GM23338 (cell line): ENCODE data around the gene STAT5B. TPM values are rescaled to one million over a fixed set of nuclear protein-coding genes. Genes with fewer than 3 reads are reported as not detected.

Experiments used
- ATAC-seq: fragments of 200-7000 bp; cut with Tn5 transposase; 3 replicates; pipeline ENCODE4 v1.9.1; 2020
- DNase-seq: peaks from one replicate; pipeline ENCODE4 v3.0.0-alpha.2; 2015; ENCODE audit warnings: low spot score
- H2AFZ ChIP-seq: fragments of 200-600 bp; sonication (generic); 2 replicates; pipeline ENCODE4 v1.8.0; 2016; ENCODE audit warnings: antibody characterized with exemption, mild to moderate bottlenecking, moderate library complexity
- H3F3A ChIP-seq: fragments of 200-600 bp; sonication (generic); replicated peaks from 2 replicates; pipeline ENCODE4 v1.8.0; 2017; ENCODE audit warnings: antibody characterized with exemption, mixed run types, low read depth
- H3K27ac ChIP-seq: fragments of 200-600 bp; sonication (generic); 2 replicates; pipeline ENCODE4 v1.6.1; 2016; ENCODE audit warnings: low read depth
- H3K27me3 ChIP-seq: fragments of 200-600 bp; sonication (generic); 2 replicates; pipeline ENCODE4 v1.8.0; 2016; ENCODE audit warnings: mild to moderate bottlenecking, mixed run types, moderate library complexity; ENCODE audit not compliant: insufficient read depth
- H3K36me3 ChIP-seq: fragments of 200-600 bp; sonication (generic); 2 replicates; pipeline ENCODE4 v1.8.0; 2016; ENCODE audit warnings: mild to moderate bottlenecking; ENCODE audit not compliant: insufficient read depth
- H3K4me1 ChIP-seq: fragments of 200-600 bp; sonication (generic); 2 replicates; pipeline ENCODE4 v1.8.0; 2016; ENCODE audit warnings: mild to moderate bottlenecking, moderate library complexity; ENCODE audit not compliant: insufficient read depth
- H3K4me2 ChIP-seq: fragments of 200-600 bp; sonication (generic); 2 replicates; pipeline ENCODE4 v1.7.1; 2017; ENCODE audit warnings: mixed run types
- H3K4me3 ChIP-seq: fragments of 200-600 bp; sonication (generic); 2 replicates; pipeline ENCODE4 v1.6.1; 2016; ENCODE audit warnings: mixed run types
- H3K79me2 ChIP-seq: fragments of 200-600 bp; sonication (generic); replicated peaks from 2 replicates; pipeline ENCODE4 v1.8.0; 2017; ENCODE audit warnings: mild to moderate bottlenecking; ENCODE audit not compliant: insufficient read depth
- H3K9me2 ChIP-seq: fragments of 200-600 bp; sonication (generic); 2 replicates; pipeline ENCODE4 v1.8.0; 2017; ENCODE audit not compliant: insufficient read depth
- H4K20me1 ChIP-seq: fragments of 200-600 bp; sonication (generic); replicated peaks from 2 replicates; pipeline ENCODE4 v1.8.0; 2017; ENCODE audit warnings: mild to moderate bottlenecking; ENCODE audit not compliant: insufficient read depth
- H3K27ac Mint-ChIP-seq: 2 replicates; pipeline ENCODE4 v1.8.0; 2020; ENCODE audit warnings: inconsistent platforms, mild to moderate bottlenecking, moderate library complexity, mixed read lengths
- H3K27me3 Mint-ChIP-seq: 3 replicates; pipeline ENCODE4 v1.8.0; 2022; ENCODE audit warnings: low read depth, mild to moderate bottlenecking, moderate library complexity, mixed read lengths, inconsistent platforms; ENCODE audit not compliant: insufficient read depth, poor library complexity
- H3K36me3 Mint-ChIP-seq: 3 replicates; pipeline ENCODE4 v1.8.0; 2021; ENCODE audit warnings: low read depth, mild to moderate bottlenecking, inconsistent platforms, moderate library complexity, mixed read lengths
- H3K4me1 Mint-ChIP-seq: 3 replicates; pipeline ENCODE4 v1.8.0; 2020; ENCODE audit warnings: mild to moderate bottlenecking, inconsistent platforms, mixed read lengths
- H3K4me3 Mint-ChIP-seq: 3 replicates; pipeline ENCODE4 v1.8.0; 2021; ENCODE audit warnings: moderate library complexity, mild to moderate bottlenecking, inconsistent platforms, mixed read lengths
- H3K9me3 Mint-ChIP-seq: 3 replicates; pipeline ENCODE4 v1.8.0; 2020; ENCODE audit warnings: moderate library complexity, mild to moderate bottlenecking, inconsistent platforms, mixed read lengths
- CREB1 ChIP-seq: fragments of 250-450 bp; sonication (Bioruptor Pico); IDR thresholded peaks from 2 replicates; pipeline ENCODE4 v1.5.0; 2020; ENCODE audit warnings: low read depth, mild to moderate bottlenecking, moderate library complexity
- EZH2 ChIP-seq: fragments of 200-600 bp; sonication (generic); IDR thresholded peaks from one replicate; pipeline ENCODE4 v1.8.0; 2017; ENCODE audit warnings: antibody characterized with exemption, mild to moderate bottlenecking, low read depth; ENCODE audit not compliant: unreplicated experiment
- JUNB ChIP-seq: IDR thresholded peaks from one replicate; pipeline ENCODE4 v1.6.1; 2016; ENCODE audit warnings: antibody characterized with exemption; ENCODE audit not compliant: unreplicated experiment
- NANOG ChIP-seq: IDR thresholded peaks from 2 replicates; pipeline ENCODE4 v1.6.1; 2016; ENCODE audit warnings: antibody characterized with exemption, borderline replicate concordance
- POLR2AphosphoS5 ChIP-seq: IDR thresholded peaks from 2 replicates; pipeline ENCODE4 v1.6.1; 2016; ENCODE audit warnings: antibody characterized with exemption, low read depth
- ZNF114 ChIP-seq: fragments of 250-450 bp; sonication (Bioruptor Pico); IDR thresholded peaks from 2 replicates; pipeline ENCODE4 v1.5.0; 2020; ENCODE audit warnings: mild to moderate bottlenecking, moderate library complexity
- ZNF331 ChIP-seq: fragments of 250-450 bp; sonication (Bioruptor Pico); IDR thresholded peaks from 2 replicates; pipeline ENCODE4 v1.5.0; 2020; ENCODE audit warnings: low read depth, mild to moderate bottlenecking, moderate library complexity
- polyA plus RNA-seq: library from polyadenylated mRNA; unstranded; fragments of >200 nt; fragmentation: Nextera tagmentation; extraction: Ambion mirVana; gene quantifications from 2 replicates; pipeline ENCODE4 v1.2.1, GENCODE V29; 2016
- total RNA-seq: library from RNA; depleted of rRNA; stranded (reverse); fragments of >200 nt; shearing (Covaris generic); gene quantifications from 2 replicates; pipeline ENCODE4 v1.2.3, GENCODE V29; 2014
- TF ChIP-seq, protein P1 (sequence below), 2 experiments: fragments of 200-600 bp in 1 of 2; sonication (generic) in 1 of 2; conservative IDR thresholded peaks; 2 replicates each; pipeline versions ENCODE4 v1.5.1 to v1.6.1; 2016 to 2017; ENCODE audit warnings: antibody characterized with exemption in 2 of 2, low read depth in 2 of 2, mild to moderate bottlenecking in 2 of 2, moderate library complexity in 1 of 2
- TF ChIP-seq, protein P2 (sequence below): fragments of 250-450 bp; sonication (Bioruptor Pico); IDR thresholded peaks from 2 replicates; pipeline ENCODE4 v1.5.0; 2020; ENCODE audit warnings: mild to moderate bottlenecking, moderate library complexity
- TF ChIP-seq, protein P3 (sequence below): IDR thresholded peaks from 2 replicates; pipeline ENCODE4 v1.6.1; 2016; ENCODE audit warnings: antibody characterized with exemption

The STAT5B gene
- total and polyA plus RNA-seq, 2 experiments from 2014 or later: 13.9 to 60.5 TPM

DNA sequence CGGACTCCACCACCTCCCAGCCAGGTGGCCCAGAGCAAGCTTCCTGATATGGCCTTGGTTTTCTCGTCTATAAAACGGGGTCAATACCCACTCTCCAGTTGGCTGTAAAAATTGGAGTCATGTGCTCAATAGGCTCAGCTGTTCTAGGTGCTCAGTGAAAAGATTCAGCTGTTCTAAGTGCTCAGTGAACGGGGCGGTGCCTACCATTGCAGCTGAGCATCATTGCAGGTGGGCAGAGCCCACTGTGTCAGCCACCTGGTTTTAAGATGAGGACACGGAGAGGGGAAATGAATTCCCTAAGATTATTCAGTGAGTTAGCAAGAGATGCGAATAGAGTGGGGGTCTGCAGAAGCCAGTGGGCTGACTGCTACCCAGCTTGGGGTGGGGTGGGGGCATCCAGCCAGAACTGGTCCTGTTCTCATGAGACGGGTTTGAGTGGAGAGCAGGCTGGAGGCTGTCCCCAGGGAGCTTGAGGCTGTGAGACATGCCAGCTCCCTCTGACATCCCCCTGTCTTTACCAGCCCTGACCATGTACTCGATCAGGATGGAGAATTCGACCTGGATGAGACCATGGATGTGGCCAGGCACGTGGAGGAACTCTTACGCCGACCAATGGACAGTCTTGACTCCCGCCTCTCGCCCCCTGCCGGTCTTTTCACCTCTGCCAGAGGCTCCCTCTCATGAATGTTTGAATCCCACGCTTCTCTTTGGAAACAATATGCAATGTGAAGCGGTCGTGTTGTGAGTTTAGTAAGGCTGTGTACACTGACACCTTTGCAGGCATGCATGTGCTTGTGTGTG lies 34.0 kb upstream of the STAT5B start:
- H3K36me3 ChIP-seq: peaks cover 2% of the 10 kb centered on the region; the same call in 1 of the 2 replicates
- no peak overlapping the region; the same call in 1 of the 2 replicates for H3K4me2 ChIP-seq
- no peak overlapping the region for H2AFZ ChIP-seq
- Mint-ChIP-seq H3K27me3 (peaks cover 11% of the 10 kb centered on the region), H3K27ac (0 out of 2 replicates have a peak overlapping the region, but pooled peaks have one; percentile 13), H3K4me1 (peaks cover 40% of the 10 kb centered on the region), H3K4me3 (no peak overlapping the region), H3K9me3 (no peaks in the 10 kb centered on the region; the same call in 2 of the 3 replicates), H3K36me3 (peaks cover 2% of the 10 kb centered on the region)
- ATAC-seq (peak; percentile 2; the same call in 1 of the 3 replicates), DNase-seq (peak; percentile 71)
- TF ChIP-seq, protein P1, sequence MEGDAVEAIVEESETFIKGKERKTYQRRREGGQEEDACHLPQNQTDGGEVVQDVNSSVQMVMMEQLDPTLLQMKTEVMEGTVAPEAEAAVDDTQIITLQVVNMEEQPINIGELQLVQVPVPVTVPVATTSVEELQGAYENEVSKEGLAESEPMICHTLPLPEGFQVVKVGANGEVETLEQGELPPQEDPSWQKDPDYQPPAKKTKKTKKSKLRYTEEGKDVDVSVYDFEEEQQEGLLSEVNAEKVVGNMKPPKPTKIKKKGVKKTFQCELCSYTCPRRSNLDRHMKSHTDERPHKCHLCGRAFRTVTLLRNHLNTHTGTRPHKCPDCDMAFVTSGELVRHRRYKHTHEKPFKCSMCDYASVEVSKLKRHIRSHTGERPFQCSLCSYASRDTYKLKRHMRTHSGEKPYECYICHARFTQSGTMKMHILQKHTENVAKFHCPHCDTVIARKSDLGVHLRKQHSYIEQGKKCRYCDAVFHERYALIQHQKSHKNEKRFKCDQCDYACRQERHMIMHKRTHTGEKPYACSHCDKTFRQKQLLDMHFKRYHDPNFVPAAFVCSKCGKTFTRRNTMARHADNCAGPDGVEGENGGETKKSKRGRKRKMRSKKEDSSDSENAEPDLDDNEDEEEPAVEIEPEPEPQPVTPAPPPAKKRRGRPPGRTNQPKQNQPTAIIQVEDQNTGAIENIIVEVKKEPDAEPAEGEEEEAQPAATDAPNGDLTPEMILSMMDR (conservative IDR thresholded peaks at IDR 0.05; ENCODE audit: low read depth in 2 of 2): peak; percentile 36 to 54; a peak in 3 of 4 replicates
- no peak for TF ChIP-seq ZNF114 (CRISPR knock-in tag)
- no peak overlapping the region for H3K27ac ChIP-seq
- peaks cover 16% of the 10 kb centered on the region for H3F3A ChIP-seq
- H3K9me2 ChIP-seq: no peaks in the 10 kb centered on the region
- H3K4me1 ChIP-seq: peaks cover 23% of the 10 kb centered on the region
- H3K27me3 ChIP-seq: no peaks in the 10 kb centered on the region
- no peak overlapping the region for H3K4me3 ChIP-seq
- H3K79me2 ChIP-seq: no peaks in the 10 kb centered on the region
- no peaks in the 10 kb centered on the region; the same call in 1 of the 2 replicates for H4K20me1 ChIP-seq

DNA sequence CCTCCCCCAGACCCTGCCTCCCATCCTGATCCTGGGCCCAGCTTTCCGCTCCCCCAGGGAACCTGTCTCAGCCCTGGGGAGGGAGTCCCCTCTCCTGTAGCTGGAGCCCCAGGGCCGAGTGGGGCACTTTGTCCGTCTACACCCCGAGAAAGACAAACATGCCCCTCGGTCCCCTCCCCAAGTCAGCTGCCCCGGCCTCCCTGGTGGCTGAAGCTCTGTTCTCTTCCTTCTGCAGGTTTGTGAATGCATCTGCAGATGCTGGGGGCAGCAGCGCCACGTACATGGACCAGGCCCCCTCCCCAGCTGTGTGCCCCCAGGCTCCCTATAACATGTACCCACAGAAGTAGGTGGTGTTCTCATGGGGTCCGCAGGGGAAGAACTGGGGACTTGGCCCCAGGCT lies 33.0 kb upstream of the STAT5B start:
- no peaks in the 10 kb centered on the region; the same call in 1 of the 2 replicates for H4K20me1 ChIP-seq
- Mint-ChIP-seq H3K27ac (no peak overlapping the region), H3K4me1 (peaks cover 38% of the 10 kb centered on the region), H3K9me3 (no peaks in the 10 kb centered on the region; the same call in 2 of the 3 replicates), H3K4me3 (no peak overlapping the region), H3K27me3 (peaks cover 18% of the 10 kb centered on the region), H3K36me3 (no peaks in the 10 kb centered on the region; the same call in 2 of the 3 replicates)
- no peaks in the 10 kb centered on the region for H3K9me2 ChIP-seq
- peaks cover 15% of the 10 kb centered on the region for H3F3A ChIP-seq
- H3K27me3 ChIP-seq: no peaks in the 10 kb centered on the region
- H3K79me2 ChIP-seq: no peaks in the 10 kb centered on the region
- no peak overlapping the region for H3K4me2 ChIP-seq
- H2AFZ ChIP-seq: no peak overlapping the region
- H3K27ac ChIP-seq: no peak overlapping the region
- no peaks in the 10 kb centered on the region for H3K36me3 ChIP-seq
- no peak overlapping the region for H3K4me3 ChIP-seq
- H3K4me1 ChIP-seq: peaks cover 23% of the 10 kb centered on the region
- DNase-seq: no peak
- no peak for ATAC-seq
- no peak for TF ChIP-seq CREB1 (CRISPR knock-in tag)
- no peak for TF ChIP-seq NANOG
- no peak for TF ChIP-seq EZH2
- TF ChIP-seq, protein P2, sequence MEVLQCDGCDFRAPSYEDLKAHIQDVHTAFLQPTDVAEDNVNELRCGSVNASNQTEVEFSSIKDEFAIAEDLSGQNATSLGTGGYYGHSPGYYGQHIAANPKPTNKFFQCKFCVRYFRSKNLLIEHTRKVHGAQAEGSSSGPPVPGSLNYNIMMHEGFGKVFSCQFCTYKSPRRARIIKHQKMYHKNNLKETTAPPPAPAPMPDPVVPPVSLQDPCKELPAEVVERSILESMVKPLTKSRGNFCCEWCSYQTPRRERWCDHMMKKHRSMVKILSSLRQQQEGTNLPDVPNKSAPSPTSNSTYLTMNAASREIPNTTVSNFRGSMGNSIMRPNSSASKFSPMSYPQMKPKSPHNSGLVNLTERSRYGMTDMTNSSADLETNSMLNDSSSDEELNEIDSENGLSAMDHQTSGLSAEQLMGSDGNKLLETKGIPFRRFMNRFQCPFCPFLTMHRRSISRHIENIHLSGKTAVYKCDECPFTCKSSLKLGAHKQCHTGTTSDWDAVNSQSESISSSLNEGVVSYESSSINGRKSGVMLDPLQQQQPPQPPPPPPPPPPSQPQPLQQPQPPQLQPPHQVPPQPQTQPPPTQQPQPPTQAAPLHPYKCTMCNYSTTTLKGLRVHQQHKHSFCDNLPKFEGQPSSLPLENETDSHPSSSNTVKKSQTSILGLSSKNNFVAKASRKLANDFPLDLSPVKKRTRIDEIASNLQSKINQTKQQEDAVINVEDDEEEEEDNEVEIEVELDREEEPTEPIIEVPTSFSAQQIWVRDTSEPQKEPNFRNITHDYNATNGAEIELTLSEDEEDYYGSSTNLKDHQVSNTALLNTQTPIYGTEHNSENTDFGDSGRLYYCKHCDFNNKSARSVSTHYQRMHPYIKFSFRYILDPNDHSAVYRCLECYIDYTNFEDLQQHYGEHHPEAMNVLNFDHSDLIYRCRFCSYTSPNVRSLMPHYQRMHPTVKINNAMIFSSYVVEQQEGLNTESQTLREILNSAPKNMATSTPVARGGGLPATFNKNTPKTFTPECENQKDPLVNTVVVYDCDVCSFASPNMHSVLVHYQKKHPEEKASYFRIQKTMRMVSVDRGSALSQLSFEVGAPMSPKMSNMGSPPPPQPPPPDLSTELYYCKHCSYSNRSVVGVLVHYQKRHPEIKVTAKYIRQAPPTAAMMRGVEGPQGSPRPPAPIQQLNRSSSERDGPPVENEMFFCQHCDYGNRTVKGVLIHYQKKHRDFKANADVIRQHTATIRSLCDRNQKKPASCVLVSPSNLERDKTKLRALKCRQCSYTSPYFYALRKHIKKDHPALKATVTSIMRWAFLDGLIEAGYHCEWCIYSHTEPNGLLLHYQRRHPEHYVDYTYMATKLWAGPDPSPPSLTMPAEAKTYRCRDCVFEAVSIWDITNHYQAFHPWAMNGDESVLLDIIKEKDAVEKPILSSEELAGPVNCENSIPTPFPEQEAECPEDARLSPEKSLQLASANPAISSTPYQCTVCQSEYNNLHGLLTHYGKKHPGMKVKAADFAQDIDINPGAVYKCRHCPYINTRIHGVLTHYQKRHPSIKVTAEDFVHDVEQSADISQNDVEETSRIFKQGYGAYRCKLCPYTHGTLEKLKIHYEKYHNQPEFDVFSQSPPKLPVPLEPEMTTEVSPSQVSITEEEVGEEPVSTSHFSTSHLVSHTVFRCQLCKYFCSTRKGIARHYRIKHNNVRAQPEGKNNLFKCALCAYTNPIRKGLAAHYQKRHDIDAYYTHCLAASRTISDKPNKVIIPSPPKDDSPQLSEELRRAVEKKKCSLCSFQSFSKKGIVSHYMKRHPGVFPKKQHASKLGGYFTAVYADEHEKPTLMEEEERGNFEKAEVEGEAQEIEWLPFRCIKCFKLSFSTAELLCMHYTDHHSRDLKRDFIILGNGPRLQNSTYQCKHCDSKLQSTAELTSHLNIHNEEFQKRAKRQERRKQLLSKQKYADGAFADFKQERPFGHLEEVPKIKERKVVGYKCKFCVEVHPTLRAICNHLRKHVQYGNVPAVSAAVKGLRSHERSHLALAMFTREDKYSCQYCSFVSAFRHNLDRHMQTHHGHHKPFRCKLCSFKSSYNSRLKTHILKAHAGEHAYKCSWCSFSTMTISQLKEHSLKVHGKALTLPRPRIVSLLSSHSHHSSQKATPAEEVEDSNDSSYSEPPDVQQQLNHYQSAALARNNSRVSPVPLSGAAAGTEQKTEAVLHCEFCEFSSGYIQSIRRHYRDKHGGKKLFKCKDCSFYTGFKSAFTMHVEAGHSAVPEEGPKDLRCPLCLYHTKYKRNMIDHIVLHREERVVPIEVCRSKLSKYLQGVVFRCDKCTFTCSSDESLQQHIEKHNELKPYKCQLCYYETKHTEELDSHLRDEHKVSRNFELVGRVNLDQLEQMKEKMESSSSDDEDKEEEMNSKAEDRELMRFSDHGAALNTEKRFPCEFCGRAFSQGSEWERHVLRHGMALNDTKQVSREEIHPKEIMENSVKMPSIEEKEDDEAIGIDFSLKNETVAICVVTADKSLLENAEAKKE (CRISPR knock-in tag): no peak
- no peak for TF ChIP-seq ZNF331
- no peak for TF ChIP-seq JUNB
- TF ChIP-seq POLR2AphosphoS5: no peak
- TF ChIP-seq, protein P3, sequence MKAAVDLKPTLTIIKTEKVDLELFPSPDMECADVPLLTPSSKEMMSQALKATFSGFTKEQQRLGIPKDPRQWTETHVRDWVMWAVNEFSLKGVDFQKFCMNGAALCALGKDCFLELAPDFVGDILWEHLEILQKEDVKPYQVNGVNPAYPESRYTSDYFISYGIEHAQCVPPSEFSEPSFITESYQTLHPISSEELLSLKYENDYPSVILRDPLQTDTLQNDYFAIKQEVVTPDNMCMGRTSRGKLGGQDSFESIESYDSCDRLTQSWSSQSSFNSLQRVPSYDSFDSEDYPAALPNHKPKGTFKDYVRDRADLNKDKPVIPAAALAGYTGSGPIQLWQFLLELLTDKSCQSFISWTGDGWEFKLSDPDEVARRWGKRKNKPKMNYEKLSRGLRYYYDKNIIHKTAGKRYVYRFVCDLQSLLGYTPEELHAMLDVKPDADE: no peak
